ENCODE measurements around the gene IBA57. TPM values are rescaled to one million over a fixed set of nuclear protein-coding genes. Genes with fewer than 3 reads are reported as not detected.

Gene IBA57
- total and polyA plus RNA-seq, 2 of the 8 experiments (the other 6 are each of a cell fraction or from before 2014, with no cell fraction given): 2.6 to 5.9 TPM

GRCh38 chr1:228152097-228152917 is 13.3 kb upstream of the IBA57 start (continued):
- no peak for TF ChIP-seq CTCF (IDR thresholded peaks at IDR 0.05; ENCODE audit: control extremely low read depth in 1 of 3, insufficient read depth in 1 of 3, low read depth in 1 of 3, low read length in 3 of 3)
- no peak for TF ChIP-seq NRF1 (IDR thresholded peaks at IDR 0.05; ENCODE audit: low read depth, low read length)
- no peak for TF ChIP-seq POLR2A (IDR thresholded peaks at IDR 0.05; ENCODE audit: control extremely low read depth in 1 of 2, low read depth in 2 of 2, low read length in 2 of 2)
- TF ChIP-seq SIX5 (IDR thresholded peaks at IDR 0.05; ENCODE audit: low read depth, low read length): no peak
- no peak for TF ChIP-seq CEBPB (IDR thresholded peaks at IDR 0.05; ENCODE audit: low read depth, low read length)
- no peak for TF ChIP-seq KDM4A (IDR thresholded peaks at IDR 0.05; ENCODE audit: low read depth, low read length, severe bottlenecking)
- no peak for TF ChIP-seq CTBP2 (IDR thresholded peaks at IDR 0.05; ENCODE audit: borderline replicate concordance, insufficient read depth, insufficient read length, low read length)
- no peak for TF ChIP-seq SP2 (IDR thresholded peaks at IDR 0.05; ENCODE audit: low read length)
